Measurements from ENCODE around the gene EXOSC10. TPM values are rescaled to one million over a fixed set of nuclear protein-coding genes. Genes with fewer than 3 reads are reported as not detected.

The EXOSC10 gene
- total RNA-seq, 1 donor from 2014 or later = 49.1 TPM

- H3K36me3 Mint-ChIP-seq (ENCODE audit: low read depth) = no peaks in the 10 kb centered on the region
- H3K27ac Mint-ChIP-seq (ENCODE audit: unreplicated experiment) = no peak overlapping the region
- H3K4me1 Mint-ChIP-seq (ENCODE audit: low read depth) = no peaks in the 10 kb centered on the region
- H3K9me3 Mint-ChIP-seq (ENCODE audit: low read depth) = no peaks in the 10 kb centered on the region
- TF ChIP-seq, protein P1, sequence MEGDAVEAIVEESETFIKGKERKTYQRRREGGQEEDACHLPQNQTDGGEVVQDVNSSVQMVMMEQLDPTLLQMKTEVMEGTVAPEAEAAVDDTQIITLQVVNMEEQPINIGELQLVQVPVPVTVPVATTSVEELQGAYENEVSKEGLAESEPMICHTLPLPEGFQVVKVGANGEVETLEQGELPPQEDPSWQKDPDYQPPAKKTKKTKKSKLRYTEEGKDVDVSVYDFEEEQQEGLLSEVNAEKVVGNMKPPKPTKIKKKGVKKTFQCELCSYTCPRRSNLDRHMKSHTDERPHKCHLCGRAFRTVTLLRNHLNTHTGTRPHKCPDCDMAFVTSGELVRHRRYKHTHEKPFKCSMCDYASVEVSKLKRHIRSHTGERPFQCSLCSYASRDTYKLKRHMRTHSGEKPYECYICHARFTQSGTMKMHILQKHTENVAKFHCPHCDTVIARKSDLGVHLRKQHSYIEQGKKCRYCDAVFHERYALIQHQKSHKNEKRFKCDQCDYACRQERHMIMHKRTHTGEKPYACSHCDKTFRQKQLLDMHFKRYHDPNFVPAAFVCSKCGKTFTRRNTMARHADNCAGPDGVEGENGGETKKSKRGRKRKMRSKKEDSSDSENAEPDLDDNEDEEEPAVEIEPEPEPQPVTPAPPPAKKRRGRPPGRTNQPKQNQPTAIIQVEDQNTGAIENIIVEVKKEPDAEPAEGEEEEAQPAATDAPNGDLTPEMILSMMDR (IDR thresholded peaks at IDR 0.05) = no peak
- no peak for DNase-seq (ENCODE audit: low spot score)
- no peak overlapping the region for H3K4me3 Mint-ChIP-seq (ENCODE audit: unreplicated experiment)
- H3K27me3 Mint-ChIP-seq (ENCODE audit: low read depth) = no peaks in the 10 kb centered on the region
Observed at GRCh38 chr1:11045428-11046269, 54.0 kb downstream of the EXOSC10 start.

DNA sequence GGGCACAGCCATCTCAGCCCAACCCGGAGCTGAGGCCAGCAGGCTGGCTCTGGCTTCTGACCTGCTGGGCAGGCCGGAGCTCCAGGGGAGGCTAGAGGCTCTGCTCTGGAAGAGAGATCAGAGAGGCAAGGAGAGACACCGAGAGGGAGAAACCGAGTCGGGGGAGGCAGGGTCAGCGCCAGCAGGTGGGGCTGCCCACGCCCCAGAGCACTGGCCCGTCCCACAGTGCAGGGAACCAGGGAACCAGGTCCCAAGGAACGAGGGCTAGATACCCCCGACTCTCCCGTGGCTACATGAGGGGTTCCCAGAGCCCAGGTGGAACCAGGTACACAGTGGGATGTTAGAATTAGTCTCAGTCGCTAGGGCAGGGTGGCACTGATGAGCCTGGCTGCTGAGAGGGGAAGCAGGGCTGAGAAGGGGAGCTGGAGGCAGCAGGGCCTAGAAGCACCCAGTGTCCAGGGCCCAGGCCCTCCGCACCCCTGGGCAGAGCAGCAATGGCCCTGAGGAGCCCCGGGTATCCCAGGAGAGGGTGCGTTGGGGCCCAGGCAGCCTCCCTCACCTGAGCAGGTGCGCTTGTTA, 54.7 kb downstream of the EXOSC10 start:
- no peaks in the 10 kb centered on the region for H3K27me3 Mint-ChIP-seq (ENCODE audit: low read depth)
- TF ChIP-seq, protein P1 (IDR thresholded peaks at IDR 0.05) = no peak
- H3K27ac Mint-ChIP-seq (ENCODE audit: unreplicated experiment) = no peak overlapping the region
- no peaks in the 10 kb centered on the region for H3K36me3 Mint-ChIP-seq (ENCODE audit: low read depth)
- H3K9me3 Mint-ChIP-seq (ENCODE audit: low read depth) = no peaks in the 10 kb centered on the region
- no peak overlapping the region for H3K4me3 Mint-ChIP-seq (ENCODE audit: unreplicated experiment)
- H3K4me1 Mint-ChIP-seq (ENCODE audit: low read depth) = no peaks in the 10 kb centered on the region
- DNase-seq (ENCODE audit: low spot score) = no peak

- TF ChIP-seq, protein P1 (IDR thresholded peaks at IDR 0.05) = no peak
Observed at GRCh38 chr1:11044086-11044848, 55.4 kb downstream of the EXOSC10 start.

GRCh38 chr1:11042995-11043874, 56.4 kb downstream of the EXOSC10 start:
- Mint-ChIP-seq H3K36me3 (ENCODE audit: low read depth) (no peaks in the 10 kb centered on the region), H3K27me3 (ENCODE audit: low read depth) (no peaks in the 10 kb centered on the region), H3K27ac (ENCODE audit: unreplicated experiment) (no peak overlapping the region)

More at GRCh38 chr1:11044086-11044848, 55.4 kb downstream of the EXOSC10 start:
- DNase-seq (ENCODE audit: low spot score) = no peak
- Mint-ChIP-seq H3K9me3 (ENCODE audit: low read depth) (no peaks in the 10 kb centered on the region), H3K4me3 (ENCODE audit: unreplicated experiment) (no peak overlapping the region), H3K27me3 (ENCODE audit: low read depth) (no peaks in the 10 kb centered on the region), H3K27ac (ENCODE audit: unreplicated experiment) (no peak overlapping the region), H3K36me3 (ENCODE audit: low read depth) (no peaks in the 10 kb centered on the region), H3K4me1 (ENCODE audit: low read depth) (no peaks in the 10 kb centered on the region)

More at GRCh38 chr1:11042995-11043874, 56.4 kb downstream of the EXOSC10 start:
- TF ChIP-seq, protein P1 (IDR thresholded peaks at IDR 0.05) = no peak
- Mint-ChIP-seq H3K9me3 (ENCODE audit: low read depth) (no peaks in the 10 kb centered on the region), H3K4me3 (ENCODE audit: unreplicated experiment) (no peak overlapping the region), H3K4me1 (ENCODE audit: low read depth) (no peaks in the 10 kb centered on the region)
- DNase-seq (ENCODE audit: low spot score) = no peak
